Activated CD4-positive, alpha-beta T cell treated with anti-CD3 and anti-CD28 coated beads, Interleukin-2, amount 50 U/mL, for 24 hours (primary cell): ENCODE data around the gene USP37.
A peak's percentile ranks its signal among the peaks of the same experiment; 100 is the strongest.

Experiments used
- DNase-seq, 2 donors: peaks; one replicate each; pipeline ENCODE4 v3.0.0-alpha.2; 2020; ENCODE audit warnings: low read depth in 1 of 2, low spot score in 1 of 2

The USP37 gene

DNA sequence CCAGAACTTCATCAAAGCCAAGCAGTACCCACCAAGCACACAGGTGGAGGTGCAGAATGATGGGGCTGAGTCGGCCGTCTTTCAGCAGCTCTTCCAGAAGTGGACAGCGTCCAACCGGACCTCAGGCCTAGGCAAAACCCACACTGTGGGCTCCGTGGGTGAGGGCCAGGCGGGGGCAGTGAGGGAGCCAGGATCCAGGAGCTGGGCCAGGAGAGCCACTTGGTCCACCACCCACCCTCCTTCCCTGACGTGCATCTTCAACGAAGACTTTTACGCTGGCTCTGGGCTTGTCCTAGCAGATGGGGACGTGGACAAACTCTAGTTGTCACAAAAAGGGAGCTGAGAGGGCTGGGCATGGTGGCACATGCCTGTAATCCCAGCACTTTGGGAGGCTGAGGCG, 137.4 kb downstream of the USP37 start:
- no peak for DNase-seq

DNA sequence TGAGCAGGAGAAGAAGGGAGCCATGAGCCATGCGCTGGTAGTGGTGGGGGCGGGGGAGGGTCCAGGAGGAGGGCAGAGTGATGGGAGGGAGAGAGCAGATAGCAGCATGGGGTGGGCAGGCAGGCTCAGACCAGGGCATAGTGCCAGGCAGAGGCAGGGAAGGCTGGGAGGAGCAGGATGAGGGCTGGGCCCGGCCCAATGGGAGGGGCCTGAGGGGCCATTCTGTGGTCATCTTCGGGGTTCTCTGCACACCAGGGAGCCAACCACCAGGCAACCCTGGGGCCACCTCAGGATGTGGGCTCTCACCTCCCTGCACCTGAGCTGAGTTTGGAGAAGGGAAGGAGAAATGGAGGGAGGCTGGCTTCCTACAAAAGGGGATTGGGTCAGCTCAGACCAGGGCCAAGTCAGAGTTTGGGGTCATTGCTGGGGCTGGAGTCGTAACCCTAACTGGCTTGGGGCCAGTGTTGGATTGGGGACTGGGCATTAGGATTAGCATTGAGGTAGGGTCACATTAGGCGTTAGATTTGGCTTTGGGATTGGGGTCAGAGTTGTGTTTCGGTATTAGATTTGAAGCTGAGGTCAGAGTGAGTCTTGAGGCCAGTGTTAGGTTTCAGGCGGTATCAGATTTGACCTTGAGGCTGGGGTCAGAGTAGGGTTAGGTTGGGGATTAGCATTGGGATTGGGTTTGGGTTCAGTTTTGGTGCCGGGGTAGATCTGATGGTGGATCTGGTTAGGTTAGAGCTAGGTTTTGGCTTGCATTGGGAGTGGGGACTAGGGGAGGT, 138.0 kb downstream of the USP37 start:
- DNase-seq: no peak

DNA sequence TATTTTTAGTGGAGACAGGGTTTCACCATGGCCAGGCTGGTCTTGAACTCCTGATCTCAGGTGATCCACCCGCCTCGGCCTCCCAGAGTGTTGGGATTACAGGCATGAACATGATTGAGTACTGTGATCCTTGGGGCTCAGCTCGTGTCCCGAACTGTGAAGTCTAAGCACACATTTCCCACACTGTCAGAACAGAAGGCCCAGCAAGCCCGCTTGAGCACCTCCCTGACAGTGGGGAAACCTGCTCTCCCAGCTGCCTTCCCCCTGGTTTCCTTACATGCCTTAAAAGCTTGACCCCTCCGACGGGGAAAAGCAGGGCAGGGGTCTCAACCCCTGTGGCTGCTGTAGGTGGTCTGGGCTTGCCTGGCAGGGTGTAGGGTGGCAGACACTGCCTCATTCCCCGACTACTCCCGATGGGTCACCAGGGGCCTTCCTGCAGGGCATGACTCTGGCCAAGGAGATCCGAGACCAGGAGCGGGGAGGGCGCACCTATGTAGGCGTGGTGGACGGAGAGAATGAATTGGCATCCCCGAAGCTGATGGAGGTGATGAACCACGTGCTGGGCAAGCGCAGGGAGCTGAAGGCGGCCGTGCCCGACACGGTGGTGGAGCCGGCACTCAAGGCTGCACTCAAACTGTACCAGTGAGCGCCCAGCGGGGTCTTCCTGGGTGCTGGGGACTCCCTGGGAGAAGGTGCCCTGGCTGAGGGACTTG, 139.1 kb downstream of the USP37 start:
- DNase-seq: no peak

DNA sequence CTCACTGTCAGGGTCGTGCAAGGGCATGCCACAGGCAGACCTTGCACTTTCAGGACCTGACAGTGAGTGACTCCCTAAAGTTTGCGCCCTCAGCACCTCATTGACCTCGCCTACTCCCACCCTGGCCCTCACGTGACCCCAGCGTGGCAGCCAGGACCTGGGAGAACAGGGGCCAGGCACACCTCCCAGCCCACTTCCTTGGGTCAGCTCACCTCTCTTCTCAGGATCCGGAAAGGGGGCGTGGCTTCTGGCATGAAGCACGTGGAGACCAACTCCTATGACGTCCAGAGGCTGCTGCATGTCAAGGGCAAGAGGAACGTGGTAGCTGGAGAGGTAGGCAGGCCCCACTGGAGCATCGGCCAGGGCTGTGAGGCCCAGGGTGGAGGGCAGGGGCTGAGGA, 140.4 kb downstream of the USP37 start:
- no peak for DNase-seq

DNA sequence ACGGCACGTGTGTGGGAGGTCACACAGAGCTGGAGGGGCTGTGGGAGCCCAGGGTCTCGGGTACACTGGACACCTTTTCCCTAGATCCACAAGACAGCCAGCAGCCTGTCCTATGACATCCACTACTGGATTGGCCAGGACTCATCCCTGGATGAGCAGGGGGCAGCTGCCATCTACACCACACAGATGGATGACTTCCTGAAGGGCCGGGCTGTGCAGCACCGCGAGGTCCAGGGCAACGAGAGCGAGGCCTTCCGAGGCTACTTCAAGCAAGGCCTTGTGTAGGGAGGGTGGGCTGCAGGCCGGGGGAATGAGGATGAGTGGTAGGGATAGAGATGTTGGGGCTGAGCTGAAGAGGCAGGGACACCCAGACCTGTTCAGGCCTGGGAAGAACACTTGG, 142.6 kb downstream of the USP37 start:
- DNase-seq: no peak

DNA sequence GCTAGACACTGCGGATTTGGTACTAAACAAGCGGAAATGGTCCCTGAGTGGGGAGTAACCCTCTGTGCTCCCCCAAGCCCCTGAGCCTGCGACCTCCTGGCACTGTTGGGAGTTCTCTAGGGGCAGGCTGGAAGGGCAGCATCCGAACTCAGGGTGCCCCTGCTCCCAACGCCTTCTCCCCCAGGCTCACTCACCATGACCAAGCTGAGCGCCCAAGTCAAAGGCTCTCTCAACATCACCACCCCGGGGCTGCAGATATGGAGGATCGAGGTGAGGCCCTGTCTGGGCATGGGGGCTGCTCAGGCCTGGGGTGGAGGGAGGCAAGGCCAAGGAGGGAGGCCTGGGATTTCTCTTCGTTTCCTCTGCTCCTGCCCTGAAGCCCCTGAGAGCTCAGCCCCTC, 144.6 kb downstream of the USP37 start:
- no peak for DNase-seq

DNA sequence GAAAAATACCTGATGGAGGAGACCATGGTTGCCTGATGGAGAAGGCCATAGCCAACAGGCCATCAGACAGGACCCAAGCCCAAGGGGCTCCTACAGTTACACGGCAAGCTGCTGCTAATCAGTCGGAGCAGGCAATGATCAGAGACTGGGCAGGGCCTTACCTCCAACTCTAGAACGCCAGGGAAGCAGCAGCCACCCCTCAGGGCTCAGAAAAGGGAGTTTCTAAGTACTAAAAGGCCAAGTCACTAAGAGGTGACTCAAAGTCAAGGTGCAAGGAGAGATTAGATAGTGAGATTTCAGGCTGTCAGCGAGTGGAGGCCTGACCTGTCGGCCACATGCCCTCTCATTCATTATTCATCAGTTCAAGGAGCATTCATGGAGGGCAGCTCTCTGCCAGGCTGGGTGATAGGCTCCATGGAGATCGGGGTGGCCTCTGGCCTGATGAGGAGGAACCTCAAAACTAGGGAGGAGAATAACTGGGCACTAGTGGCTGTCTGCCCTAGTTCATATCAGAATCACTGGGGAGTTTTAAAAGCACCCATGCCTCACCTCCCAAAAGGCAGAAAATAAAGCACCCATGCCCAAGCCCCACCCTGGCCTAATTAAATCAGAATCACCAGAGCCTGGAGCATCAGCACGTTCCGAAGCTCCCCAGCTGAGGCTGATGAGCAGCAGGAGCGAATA, 145.6 kb downstream of the USP37 start:
- DNase-seq: no peak

DNA sequence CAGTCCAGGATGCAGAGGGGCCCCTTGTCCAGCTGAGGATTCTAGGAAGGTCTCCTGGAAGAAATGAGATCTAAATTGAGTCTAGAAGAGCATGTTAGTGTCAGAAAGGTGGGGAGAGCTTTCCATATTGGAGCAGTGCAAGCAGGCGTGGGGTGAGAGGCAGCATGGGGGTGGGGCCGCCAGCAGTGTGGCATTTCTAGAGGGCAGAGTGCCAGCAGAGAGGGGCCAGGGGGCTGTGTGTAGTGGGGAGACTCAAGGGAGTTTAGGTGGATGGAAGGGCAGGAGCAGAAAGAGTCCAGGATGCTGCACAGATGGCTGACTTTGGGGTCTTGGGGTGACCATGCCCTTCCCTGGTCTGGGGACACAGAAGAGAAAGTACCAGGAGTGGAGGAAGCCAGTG, 147.1 kb downstream of the USP37 start:
- DNase-seq: no peak

DNA sequence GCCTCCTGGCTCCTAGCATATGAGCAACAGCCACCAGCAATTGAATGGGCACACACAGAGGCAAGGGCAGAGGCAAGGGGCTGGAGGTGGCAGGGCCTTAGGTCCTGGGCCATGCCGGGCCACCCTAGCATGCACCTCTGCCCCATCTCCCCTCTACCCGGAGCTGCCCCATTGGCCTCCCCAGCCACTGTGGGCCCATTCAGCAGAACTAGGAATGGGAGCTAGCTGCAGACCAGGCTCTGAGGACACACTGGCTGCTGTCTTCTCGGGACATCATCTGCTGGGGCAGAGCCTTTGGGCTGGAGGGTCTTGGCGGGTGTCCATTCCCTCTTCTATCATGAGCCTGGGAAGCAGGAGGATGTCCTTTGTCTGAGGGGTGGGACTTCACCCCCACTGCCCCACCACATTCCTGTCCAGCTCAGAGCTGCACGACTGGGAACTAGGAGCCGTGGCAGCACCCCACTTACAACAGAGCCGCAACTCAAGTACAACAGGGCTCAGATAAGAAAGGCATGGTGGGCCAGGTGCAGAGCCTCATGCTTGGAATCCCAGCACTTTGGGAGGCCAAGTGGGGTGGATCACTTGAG, 148.4 kb downstream of the USP37 start:
- no peak for DNase-seq

DNA sequence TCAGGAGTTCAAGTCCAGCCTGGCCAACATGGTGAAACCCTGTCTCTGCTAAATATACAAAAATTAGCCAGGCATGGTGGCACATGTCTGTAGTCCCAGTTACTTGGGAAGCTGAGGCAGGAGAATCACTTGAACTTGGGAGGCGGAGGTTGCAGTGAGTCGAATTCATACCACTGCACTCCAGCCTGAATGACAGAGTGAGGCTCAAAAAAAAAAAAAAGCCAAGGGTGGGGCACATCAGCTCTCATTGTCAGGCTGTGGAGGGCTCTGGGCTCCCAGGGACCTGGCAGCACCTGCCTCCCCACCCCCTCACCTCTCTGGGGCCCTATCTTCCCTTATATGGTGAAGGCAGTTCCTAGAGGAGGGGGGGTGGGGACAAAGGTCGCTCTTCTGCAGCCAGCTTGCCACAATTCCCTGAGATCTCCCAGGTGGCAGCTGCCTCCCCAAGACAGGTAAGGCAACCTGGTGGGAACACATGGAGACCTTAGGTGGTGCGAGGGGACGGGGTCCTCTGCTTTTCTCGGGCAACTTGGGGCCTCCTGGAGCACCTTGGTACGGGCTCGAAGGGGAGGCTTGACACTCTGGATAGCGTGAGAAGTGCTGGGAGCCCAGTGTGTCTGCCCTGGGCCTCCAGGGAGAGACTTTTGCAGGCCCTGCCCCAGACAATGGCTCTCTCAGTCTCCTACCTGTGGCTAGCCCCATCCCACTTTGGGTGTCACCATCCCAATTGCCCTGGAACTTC, 149.3 kb downstream of the USP37 start, which contains the start of gene VIL1:
Gene VIL1, plus strand, starts transcription at position 407 of the 742 bp plus-strand sequence. CDS start 4,656 bp downstream, outside the sequence.
- no peak for DNase-seq

DNA sequence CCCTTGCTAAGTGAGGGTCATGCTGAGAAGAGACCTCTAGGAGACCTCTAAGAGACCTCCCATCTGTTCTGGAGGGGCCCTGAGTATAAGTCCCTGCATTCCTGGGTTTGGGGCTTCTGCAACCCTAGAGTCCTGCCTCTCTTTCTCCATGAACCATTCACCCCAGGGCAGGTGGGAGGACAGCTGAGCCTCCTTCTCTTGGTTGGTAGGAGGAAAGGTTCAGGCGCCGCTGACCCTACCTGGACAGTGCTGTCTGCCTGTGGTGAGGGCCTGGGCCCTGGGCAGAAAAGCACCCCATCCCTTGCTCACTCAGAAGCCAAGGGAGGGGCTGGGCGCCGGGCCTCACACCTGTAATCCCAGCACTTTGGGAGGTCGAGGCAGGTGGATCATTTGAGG, 149.8 kb downstream of the USP37 start:
- DNase-seq: no peak

DNA sequence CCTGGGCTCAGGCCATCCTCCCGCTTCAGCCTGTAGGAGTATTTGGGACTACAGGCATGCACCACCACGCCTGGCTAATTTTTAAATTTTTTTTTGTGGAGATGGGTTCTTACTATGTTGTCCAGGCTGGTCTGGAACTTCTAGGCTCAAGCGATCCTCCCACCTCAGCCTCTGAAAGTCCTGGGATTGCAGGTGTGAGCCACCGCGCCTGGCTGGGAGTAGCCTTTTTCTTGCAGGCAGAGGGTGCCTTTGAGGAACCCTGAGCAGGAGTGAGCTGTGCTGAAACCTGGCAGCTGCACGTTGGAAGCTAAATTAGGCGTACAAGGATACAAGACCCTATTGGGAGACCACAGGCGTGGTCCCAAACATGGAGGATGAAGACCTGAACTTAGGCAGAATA, 160.4 kb downstream of the USP37 start:
- DNase-seq: no peak

DNA sequence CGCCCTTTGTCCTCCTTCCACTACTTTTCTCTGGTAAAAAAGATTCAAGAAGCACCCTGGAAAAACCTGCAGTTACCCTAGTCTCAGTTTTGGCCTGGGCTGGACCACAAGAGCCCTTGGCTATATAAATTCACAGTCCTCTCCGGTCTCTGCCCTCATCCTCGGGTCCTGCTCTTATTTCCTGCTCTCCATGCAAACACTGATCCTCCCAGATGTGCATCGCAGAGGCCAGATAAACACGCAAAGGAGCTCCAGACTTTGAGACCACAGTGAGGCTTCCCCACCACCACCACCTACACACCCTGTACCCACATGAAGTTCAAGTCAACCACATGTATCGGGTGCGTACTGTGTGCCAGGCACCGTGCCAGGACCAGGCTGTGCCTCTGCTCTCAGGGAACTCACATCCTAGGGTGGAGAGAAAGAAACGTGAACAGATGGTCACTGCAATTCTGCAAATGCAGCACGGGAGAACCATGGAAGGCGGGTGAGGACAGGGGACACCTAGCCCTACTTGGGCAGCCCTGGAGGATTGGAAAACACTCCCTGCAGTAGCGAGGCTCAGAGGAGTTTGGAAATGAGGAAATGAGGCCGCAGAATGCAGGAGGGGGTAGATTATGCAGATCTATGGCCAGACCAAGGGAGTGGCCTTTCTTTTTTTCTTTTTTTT, 161.1 kb downstream of the USP37 start:
- DNase-seq: peak in 1 of 2 donors; percentile 54

DNA sequence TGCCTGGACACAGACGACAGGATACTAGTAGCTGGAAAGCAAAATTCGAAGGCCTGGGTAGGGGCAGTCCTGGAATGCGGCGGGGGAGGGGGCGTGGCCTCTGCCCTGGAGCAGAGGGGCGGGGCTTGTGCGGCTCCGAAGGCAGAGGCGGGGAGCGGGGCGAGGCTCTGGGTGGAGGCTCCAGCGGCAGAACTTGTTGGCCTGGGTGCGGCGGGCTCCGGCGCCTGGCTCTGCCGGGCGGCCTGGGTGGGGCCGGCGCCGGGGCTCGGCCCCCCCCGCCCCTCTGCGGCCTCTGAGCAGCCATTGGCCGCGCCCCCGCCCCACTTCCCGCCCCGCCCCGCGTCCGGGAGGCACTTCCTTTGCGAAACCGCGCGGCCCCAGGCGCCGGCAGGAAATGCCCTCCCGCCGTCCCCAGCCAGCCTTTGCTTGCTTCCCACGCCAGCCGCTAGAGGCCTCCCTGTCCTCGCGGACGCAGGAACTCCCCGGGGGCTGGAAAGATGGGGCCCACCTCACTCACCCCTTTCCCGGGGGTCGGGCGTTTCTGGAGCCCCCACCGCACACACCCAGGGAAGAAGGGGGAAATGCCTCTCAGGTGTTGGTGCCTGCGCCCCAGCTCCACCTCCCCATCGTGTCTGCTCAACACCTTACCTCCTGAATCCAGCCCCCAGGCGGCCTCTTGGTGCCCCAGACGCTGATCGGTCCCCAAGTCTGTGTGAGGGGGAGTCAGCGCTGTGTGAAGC, 161.8 kb downstream of the USP37 start:
- peak; percentile 75 to 88 for DNase-seq

DNA sequence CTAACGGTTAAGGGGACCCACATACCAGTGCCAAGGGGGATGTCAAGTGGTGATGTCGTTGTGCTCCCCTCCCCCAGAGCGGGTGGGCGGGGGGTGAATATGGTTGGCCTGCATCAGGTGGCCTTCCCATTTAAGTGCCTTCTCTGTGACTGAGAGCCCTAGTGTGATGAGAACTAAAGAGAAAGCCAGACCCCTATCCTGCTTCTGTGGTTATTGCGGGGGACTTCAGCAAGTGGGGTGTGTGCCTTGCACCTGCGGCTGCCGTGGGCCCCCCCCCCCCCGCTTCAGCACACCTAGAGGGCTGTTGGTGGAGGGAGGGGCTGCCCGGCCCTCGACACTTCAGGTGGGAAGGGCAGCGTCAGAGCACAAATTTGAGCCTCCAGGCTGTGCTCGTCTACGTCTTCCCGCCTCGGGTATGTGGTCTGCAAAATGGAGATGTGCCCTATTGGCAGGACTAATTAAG, 162.4 kb downstream of the USP37 start:
- no peak for DNase-seq

DNA sequence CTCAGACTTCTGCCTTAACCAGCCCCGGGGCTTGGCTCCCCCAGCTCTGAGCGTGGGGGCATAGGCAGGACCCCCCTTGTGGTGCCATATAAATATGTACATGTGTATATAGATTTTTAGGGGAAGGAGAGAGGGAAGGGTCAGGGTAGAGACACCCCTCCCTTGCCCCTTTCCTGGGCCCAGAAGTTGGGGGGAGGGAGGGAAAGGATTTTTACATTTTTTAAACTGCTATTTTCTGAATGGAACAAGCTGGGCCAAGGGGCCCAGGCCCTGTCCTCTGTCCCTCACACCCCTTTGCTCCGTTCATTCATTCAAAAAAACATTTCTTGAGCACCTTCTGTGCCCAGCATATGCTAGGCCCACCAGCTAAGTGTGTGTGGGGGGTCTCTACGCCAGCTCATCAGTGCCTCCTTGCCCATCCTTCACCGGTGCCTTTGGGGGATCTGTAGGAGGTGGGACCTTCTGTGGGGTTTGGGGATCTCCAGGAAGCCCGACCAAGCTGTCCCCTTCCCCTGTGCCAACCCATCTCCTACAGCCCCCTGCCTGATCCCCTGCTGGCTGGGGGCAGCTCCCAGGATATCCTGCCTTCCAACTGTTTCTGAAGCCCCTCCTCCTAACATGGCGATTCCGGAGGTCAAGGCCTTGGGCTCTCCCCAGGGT, 162.9 kb downstream of the USP37 start:
- DNase-seq: no peak

DNA sequence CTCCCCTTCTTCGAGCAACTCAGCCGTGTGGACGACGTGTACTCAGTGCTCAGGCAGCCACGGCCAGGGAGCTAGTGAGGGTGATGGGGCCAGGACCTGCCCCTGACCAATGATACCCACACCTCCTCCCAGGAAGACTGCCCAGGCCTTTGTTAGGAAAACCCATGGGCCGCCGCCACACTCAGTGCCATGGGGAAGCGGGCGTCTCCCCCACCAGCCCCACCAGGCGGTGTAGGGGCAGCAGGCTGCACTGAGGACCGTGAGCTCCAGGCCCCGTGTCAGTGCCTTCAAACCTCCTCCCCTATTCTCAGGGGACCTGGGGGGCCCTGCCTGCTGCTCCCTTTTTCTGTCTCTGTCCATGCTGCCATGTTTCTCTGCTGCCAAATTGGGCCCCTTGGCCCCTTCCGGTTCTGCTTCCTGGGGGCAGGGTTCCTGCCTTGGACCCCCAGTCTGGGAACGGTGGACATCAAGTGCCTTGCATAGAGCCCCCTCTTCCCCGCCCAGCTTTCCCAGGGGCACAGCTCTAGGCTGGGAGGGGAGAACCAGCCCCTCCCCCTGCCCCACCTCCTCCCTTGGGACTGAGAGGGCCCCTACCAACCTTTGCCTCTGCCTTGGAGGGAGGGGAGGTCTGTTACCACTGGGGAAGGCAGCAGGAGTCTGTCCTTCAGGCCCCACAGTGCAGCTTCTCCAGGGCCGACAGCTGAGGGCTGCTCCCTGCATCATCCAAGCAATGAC, 163.6 kb downstream of the USP37 start:
- no peak for DNase-seq

DNA sequence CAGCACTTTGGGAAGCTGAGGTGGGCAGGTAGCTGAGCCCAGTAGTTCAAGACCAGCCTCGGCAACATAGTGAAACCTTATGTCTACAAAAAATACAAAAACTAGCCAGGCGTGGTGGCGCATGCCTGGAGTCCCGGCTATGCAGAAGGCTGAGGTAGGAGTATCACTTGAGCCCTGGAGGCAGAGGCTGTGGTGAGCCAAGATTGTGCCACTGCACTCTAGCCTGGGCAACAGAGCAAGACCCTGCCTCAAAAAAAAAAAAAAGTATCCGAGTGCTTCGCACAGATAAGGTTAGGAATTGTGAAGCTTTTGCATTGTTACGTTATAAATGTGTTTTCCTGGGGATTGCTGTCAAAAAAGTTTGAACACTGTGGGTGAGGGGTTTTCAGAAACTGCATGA, 164.3 kb downstream of the USP37 start:
- DNase-seq: no peak
